Measurements from ENCODE around the gene COL27A1. TPM values are rescaled to one million over a fixed set of nuclear protein-coding genes. Genes with fewer than 3 reads are reported as not detected.

The COL27A1 gene
- total RNA-seq, 1 experiment from 2014 or later: 12.0 TPM

DNA sequence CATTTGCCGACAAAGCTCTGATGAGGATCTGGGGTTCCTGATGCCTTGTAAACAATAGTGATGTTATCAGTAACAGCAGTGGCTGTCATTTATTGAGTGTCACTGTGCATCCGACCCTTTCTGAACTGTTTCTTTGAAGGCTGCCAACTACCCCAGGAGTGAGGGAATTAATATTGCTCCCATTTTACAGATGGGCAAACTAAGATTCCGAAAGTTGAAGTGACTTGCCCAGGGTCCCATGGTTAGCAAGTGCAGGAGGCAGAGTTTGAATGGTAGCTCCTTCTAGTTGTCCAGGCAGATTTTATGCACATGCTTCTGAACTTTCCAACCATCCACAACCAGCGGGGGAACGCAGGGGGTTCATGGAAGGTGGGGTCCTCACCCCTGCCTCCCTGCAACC, 81.9 kb downstream of the COL27A1 start:
- H3K9me3 ChIP-seq (ENCODE audit: control insufficient read depth in 1 of 2, insufficient read depth in 1 of 2, low read depth in 1 of 2, low read length in 2 of 2): no peaks in the 10 kb centered on the region
- ATAC-seq (no peak), DNase-seq (ENCODE audit: low read depth, low spot score) (no peak)
- H3K79me2 ChIP-seq (ENCODE audit: insufficient read depth, low read length): no peaks in the 10 kb centered on the region
- H3K27ac ChIP-seq (ENCODE audit: low read depth, low read length): no peak overlapping the region
- TF ChIP-seq YY1 (IDR thresholded peaks at IDR 0.05; ENCODE audit: extremely low read depth, insufficient replicate concordance, low read depth, low read length): no peak
- RAD21 ChIA-PET (ENCODE audit: low non-redundant PET in 1 of 2, low total read pairs in 2 of 2, uncharacterized antibody in 2 of 2, unreplicated experiment in 2 of 2): no interaction called here
- H3K9me2 ChIP-seq (ENCODE audit: insufficient read depth): no peaks in the 10 kb centered on the region
- no peak overlapping the region for H2AFZ ChIP-seq (ENCODE audit: low read depth, low read length, poor library complexity, severe bottlenecking)
- peaks cover 0 to 4% of the 10 kb centered on the region in 2 experiments; a peak in 1 of 4 replicates for H3K4me1 ChIP-seq (ENCODE audit: control insufficient read depth in 1 of 2, insufficient read depth in 2 of 2, low read length in 2 of 2)
- CTCF ChIA-PET: no interaction called here
- no TSS peak for BruUV-seq (replicated peaks)
- POLR2A ChIA-PET: no interaction called here
- H3K4me2 ChIP-seq (ENCODE audit: low read length): no peak overlapping the region
- no peaks in the 10 kb centered on the region for H3K36me3 ChIP-seq (ENCODE audit: control insufficient read depth in 1 of 2, insufficient read depth in 2 of 2, low read length in 2 of 2)
- H3K4me3 ChIP-seq (replicated peaks in 1 of 2; ENCODE audit: low read depth in 1 of 2, low read length in 2 of 2): no peak overlapping the region
- intact Hi-C loops (cut with micrococcal nuclease): no loop called here
- H3K27me3 ChIP-seq (ENCODE audit: insufficient read depth, low read length): no peaks in the 10 kb centered on the region
- H4K20me1 ChIP-seq (ENCODE audit: insufficient read depth): no peaks in the 10 kb centered on the region
- H3K9ac ChIP-seq (ENCODE audit: low read length): no peak overlapping the region

GRCh38 chr9:114237781-114238180, 82.4 kb downstream of the COL27A1 start:
- Histone ChIP-seq H3K4me1 (ENCODE audit: control insufficient read depth in 1 of 2, insufficient read depth in 2 of 2, low read length in 2 of 2) (no peaks in the 10 kb centered on the region), H3K4me3 (replicated peaks in 1 of 2; ENCODE audit: low read depth in 1 of 2, low read length in 2 of 2) (no peak overlapping the region), H3K79me2 (ENCODE audit: insufficient read depth, low read length) (no peaks in the 10 kb centered on the region), H3K4me2 (ENCODE audit: low read length) (no peak overlapping the region), H3K27ac (ENCODE audit: low read depth, low read length) (no peak overlapping the region), H4K20me1 (ENCODE audit: insufficient read depth) (no peaks in the 10 kb centered on the region), H3K27me3 (ENCODE audit: insufficient read depth, low read length) (no peaks in the 10 kb centered on the region), H3K9ac (ENCODE audit: low read length) (no peak overlapping the region), H3K9me3 (ENCODE audit: control insufficient read depth in 1 of 2, insufficient read depth in 1 of 2, low read depth in 1 of 2, low read length in 2 of 2) (no peaks in the 10 kb centered on the region), H2AFZ (ENCODE audit: low read depth, low read length, poor library complexity, severe bottlenecking) (no peak overlapping the region), H3K9me2 (ENCODE audit: insufficient read depth) (no peaks in the 10 kb centered on the region), H3K36me3 (ENCODE audit: control insufficient read depth in 1 of 2, insufficient read depth in 2 of 2, low read length in 2 of 2) (no peaks in the 10 kb centered on the region)
- ATAC-seq (no peak), DNase-seq (ENCODE audit: low read depth, low spot score) (no peak)
- intact Hi-C loops (cut with micrococcal nuclease): no loop called here
- no TSS peak for BruUV-seq (replicated peaks)
- ChIA-PET CTCF (interaction anchor here (1.0 kb wide), 1 partner anchor 34 kb away, joined by 4 read pairs; no protein-coding TSS in a partner anchor), RAD21 (ENCODE audit: low non-redundant PET in 1 of 2, low total read pairs in 2 of 2, uncharacterized antibody in 2 of 2, unreplicated experiment in 2 of 2) (no interaction called here), POLR2A (no interaction called here)
- TF ChIP-seq ZFX (IDR thresholded peaks at IDR 0.05) (no peak), CBX3 (IDR thresholded peaks at IDR 0.05; ENCODE audit: low read depth) (no peak), YY1 (IDR thresholded peaks at IDR 0.05; ENCODE audit: extremely low read depth, insufficient replicate concordance, low read depth, low read length) (no peak), POLR2AphosphoS5 (IDR thresholded peaks at IDR 0.05; ENCODE audit: low read depth, low read length) (no peak), EZH2 (IDR thresholded peaks at IDR 0.05) (no peak), SRF (IDR thresholded peaks at IDR 0.05; ENCODE audit: low read depth) (no peak), ELF1 (IDR thresholded peaks at IDR 0.05; ENCODE audit: borderline replicate concordance, low read depth) (no peak), CTCF (IDR thresholded peaks at IDR 0.05 in 2 of 3, conservative IDR thresholded peaks at IDR 0.05 in 1 of 3; ENCODE audit: borderline replicate concordance in 1 of 3, insufficient read depth in 1 of 3, low read depth in 2 of 3, low read length in 2 of 3) (no peak), JUND (IDR thresholded peaks at IDR 0.05) (no peak), SIN3A (IDR thresholded peaks at IDR 0.05; ENCODE audit: low read depth) (no peak), POLR2A (IDR thresholded peaks at IDR 0.05; ENCODE audit: borderline replicate concordance, extremely low read depth, insufficient read depth, insufficient read length) (no peak), FOSL1 (IDR thresholded peaks at IDR 0.05; ENCODE audit: low read depth) (no peak), ATF3 (IDR thresholded peaks at IDR 0.05) (no peak), SP1 (IDR thresholded peaks at IDR 0.05; ENCODE audit: low read depth) (no peak), REST (IDR thresholded peaks at IDR 0.05; ENCODE audit: low read depth) (no peak), ZNF274 (IDR thresholded peaks at IDR 0.05; ENCODE audit: low read depth, low read length) (no peak), EGR1 (IDR thresholded peaks at IDR 0.05; ENCODE audit: low read depth) (no peak)
- TF ChIP-seq, protein P1, sequence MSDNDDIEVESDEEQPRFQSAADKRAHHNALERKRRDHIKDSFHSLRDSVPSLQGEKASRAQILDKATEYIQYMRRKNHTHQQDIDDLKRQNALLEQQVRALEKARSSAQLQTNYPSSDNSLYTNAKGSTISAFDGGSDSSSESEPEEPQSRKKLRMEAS (IDR thresholded peaks at IDR 0.05): no peak

Measured in HCT116 (cell line).